ENCODE measurements around the gene ACTN3.
A peak's percentile ranks its signal among the peaks of the same experiment; 100 is the strongest.
"Not testable (repeated sequence)": the region's sequence is repeated elsewhere in the genome, so short reads cannot be mapped to it uniquely, and the experiment has no call there.

ACTN3 gene

GRCh38 chr11:66566221-66566620 lies 19.5 kb downstream of the ACTN3 start:
- no peak for DNase-seq (ENCODE audit: low spot score)

GRCh38 chr11:66567787-66568123 lies 21.1 kb downstream of the ACTN3 start:
- no peak for DNase-seq (ENCODE audit: low spot score)

- peak; percentile 91 for DNase-seq (ENCODE audit: low spot score)
These were observed 21.6 kb downstream of the ACTN3 start, which contains the start of gene CTSF for GRCh38 chr11:66568124-66568916. CTSF (minus strand) TSS chr11:66568606; CDS start chr11:66568486, 120 bp downstream.

- DNase-seq (ENCODE audit: low spot score), result peak; percentile 47
These were observed 22.4 kb downstream of the ACTN3 start for GRCh38 chr11:66569076-66569475.

- peak; percentile 87 for DNase-seq (ENCODE audit: low spot score)
These were observed 23.6 kb downstream of the ACTN3 start for GRCh38 chr11:66570079-66570849.

- no peak for DNase-seq (ENCODE audit: low spot score)
These were observed 24.1 kb downstream of the ACTN3 start for GRCh38 chr11:66570850-66571180.

GRCh38 chr11:66579017-66579606 lies 32.4 kb downstream of the ACTN3 start:
- peak; percentile 75 for DNase-seq (ENCODE audit: low spot score)

- no peak for DNase-seq (ENCODE audit: low spot score)
These were observed 34.1 kb downstream of the ACTN3 start for GRCh38 chr11:66580803-66581202.

- DNase-seq (ENCODE audit: low spot score), result no peak
These were observed 34.6 kb downstream of the ACTN3 start for GRCh38 chr11:66581261-66581660.

GRCh38 chr11:66582565-66583147 lies 36.0 kb downstream of the ACTN3 start:
- not testable (repeated sequence) for DNase-seq (ENCODE audit: low spot score)

- DNase-seq (ENCODE audit: low spot score), result not testable (repeated sequence)
These were observed 38.7 kb downstream of the ACTN3 start for GRCh38 chr11:66585447-66585846.

GRCh38 chr11:66586136-66586535 lies 39.4 kb downstream of the ACTN3 start:
- no peak for DNase-seq (ENCODE audit: low spot score)

GRCh38 chr11:66589315-66589714 lies 42.6 kb downstream of the ACTN3 start:
- not testable (repeated sequence) for DNase-seq (ENCODE audit: low spot score)

GRCh38 chr11:66589996-66590675 lies 43.4 kb downstream of the ACTN3 start:
- DNase-seq (ENCODE audit: low spot score), result no peak

- no peak for DNase-seq (ENCODE audit: low spot score)
These were observed 44.5 kb downstream of the ACTN3 start for GRCh38 chr11:66591175-66591574.

GRCh38 chr11:66592457-66593302 lies 46.0 kb downstream of the ACTN3 start, which contains the start of the genes CCDC87 and CCS:
CCDC87 (minus strand) TSS chr11:66593063; CDS start chr11:66593015, 48 bp downstream.
CCS (plus strand) TSS chr11:66593185; CDS start chr11:66593262, 77 bp downstream.
- DNase-seq (ENCODE audit: low spot score), result peak; percentile 95

GRCh38 chr11:66593303-66593635 lies 46.6 kb downstream of the ACTN3 start:
- DNase-seq (ENCODE audit: low spot score), result no peak

- DNase-seq (ENCODE audit: low spot score), result no peak
These were observed 46.9 kb downstream of the ACTN3 start for GRCh38 chr11:66593650-66594049.

- no peak for DNase-seq (ENCODE audit: low spot score)
These were observed 48.7 kb downstream of the ACTN3 start for GRCh38 chr11:66595245-66595904.

- DNase-seq (ENCODE audit: low spot score), result peak; percentile 53
These were observed 52.3 kb downstream of the ACTN3 start for GRCh38 chr11:66598993-66599392.
